IPS DF 19.7 (cell line): ENCODE results near the gene ACACA.
"Not testable (repeated sequence)": the region's sequence is repeated elsewhere in the genome, so short reads cannot be mapped to it uniquely, and the experiment has no call there.

Experiments used
- DNase-seq: peaks from one replicate; pipeline ENCODE4 v3.0.0-alpha.2; 2013; ENCODE audit warnings: low read depth, low spot score

The ACACA gene

DNA sequence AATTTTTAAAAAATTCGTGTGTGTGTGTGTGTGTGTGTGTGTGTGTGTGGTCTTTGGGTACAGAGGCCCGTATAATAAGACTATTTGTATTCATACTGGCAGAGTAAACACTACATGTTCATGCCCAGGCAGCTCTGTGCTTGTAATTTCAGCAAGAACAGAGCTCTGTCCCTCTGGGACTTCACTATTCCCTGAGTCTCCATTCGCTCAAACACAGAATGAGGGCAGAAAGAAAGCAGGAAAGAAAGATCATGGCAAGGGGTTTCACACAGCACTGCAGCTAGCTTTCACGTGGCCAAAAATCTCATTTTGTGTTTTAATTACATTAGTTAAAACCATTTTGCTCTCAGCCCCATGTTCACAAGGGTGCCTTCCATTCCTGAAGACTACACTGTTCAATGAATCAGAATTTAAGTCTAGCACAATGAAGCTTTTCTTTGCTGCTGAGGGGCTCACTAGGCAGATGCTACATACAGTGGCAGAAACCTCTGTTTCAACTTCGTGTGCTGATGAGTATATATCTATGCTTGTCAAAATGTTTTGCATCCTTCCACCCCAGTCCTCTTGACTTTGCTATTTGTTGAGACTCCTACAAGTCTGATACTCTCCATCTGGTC, 229.3 kb downstream of the ACACA start:
- no peak for DNase-seq

DNA sequence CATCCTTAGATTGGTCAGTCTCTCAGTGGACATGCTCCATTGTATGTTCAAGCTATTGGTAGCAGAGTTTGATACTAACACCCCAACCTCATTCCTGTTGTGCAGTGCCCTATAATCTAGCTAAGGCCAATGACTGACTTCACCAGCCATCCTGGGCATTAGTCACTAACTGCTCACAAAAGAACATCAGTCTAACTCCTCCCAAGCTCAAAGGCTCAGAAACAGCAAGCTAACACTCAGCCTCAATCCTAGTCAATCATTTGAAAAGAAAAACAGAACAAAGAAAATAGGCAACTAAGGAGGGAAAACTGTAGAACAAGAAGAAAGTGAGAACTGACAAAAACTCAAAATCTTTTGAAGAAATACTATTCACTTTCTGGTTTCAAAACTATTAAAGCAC, 229.9 kb downstream of the ACACA start:
- DNase-seq = no peak

DNA sequence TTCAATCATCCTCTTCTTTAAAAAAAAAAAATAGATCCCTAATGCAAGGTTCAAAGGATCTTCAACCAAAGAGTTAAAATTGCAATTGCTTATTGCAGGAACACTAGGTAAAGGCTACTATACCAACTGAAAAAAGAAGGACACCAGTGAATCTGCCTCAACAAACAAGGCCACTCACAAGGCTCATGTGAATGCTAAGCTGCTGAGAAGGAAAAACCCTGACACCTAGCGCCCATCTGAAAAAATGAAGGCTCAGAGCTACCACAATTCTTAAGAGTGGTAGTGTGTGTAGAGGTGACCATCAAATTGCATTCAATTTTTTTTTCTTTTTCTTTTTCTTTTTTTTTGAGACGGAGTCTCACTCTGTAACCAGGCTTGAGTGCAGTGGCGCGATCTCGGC, 232.4 kb downstream of the ACACA start:
- DNase-seq = peak; percentile 47

DNA sequence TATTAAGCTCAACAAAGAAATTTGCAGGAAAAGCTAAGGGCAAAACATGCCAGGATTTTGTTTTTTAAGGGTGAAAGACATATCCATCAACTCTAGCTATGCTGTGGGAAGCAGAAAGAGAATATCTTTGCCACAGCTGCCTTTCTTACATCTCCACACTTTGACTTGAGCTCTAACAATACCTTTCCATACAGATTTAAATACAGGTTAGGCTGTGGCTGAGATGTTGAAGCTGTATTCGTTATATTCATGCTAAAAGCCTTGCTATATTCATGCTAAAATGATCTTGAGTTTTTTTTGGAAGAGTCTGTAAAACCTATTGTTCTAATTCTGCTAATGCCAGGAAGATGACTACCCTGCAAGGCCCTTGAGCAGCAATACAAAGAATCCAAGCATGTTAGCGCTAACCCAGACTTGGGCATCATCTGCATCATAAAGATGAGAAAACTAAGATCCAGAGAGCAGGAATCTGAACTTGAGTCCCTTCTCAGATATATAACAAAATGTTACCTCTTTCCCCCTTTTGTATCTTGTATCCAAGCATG, 235.7 kb downstream of the ACACA start:
- DNase-seq = peak; percentile 12

DNA sequence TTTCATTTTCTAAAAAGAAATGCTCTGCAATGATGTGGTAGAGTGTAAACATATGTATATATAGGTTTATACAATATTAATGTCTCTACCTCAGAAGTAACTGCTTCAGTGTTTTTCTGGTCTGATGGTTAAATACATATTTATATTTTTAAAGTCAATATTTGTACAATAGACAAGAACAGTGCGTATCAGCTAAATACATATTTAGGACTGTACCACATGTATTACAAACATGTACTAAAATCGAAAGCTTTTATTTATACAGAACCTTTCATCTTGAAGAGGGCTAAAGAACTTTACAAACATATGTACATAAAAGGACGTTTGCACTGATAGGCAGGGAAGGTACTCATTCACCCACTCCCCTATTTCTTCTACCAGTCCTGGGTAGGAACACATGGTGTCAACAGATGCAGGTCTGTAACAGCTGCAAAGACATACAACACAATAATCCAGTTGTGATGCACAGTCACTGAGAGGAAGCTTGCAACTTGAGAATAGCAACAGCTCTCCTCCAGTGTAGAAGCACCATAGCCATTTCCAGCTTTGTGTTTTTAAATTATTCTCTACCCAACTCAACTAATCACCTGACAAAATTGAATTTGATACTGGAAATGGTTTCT, 237.8 kb downstream of the ACACA start:
- DNase-seq = no peak

DNA sequence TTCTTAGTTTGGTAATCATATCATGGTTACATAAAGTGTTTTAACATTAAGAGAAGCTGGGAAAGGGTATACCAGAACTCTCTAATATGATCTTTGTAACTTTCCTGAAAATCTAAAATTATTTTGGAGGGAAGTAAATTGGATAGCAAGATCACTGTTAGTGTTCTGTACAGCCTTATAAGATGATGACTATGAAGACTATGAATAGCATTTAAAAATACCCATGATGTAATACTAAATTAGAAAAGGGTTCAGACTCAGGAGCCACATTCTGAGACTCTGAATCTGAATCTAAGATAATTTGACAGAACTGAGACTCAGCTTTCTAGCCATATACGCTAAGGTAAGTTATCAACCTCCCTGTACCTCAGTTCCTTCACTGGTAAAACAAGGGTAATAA, 238.9 kb downstream of the ACACA start:
- no peak for DNase-seq

DNA sequence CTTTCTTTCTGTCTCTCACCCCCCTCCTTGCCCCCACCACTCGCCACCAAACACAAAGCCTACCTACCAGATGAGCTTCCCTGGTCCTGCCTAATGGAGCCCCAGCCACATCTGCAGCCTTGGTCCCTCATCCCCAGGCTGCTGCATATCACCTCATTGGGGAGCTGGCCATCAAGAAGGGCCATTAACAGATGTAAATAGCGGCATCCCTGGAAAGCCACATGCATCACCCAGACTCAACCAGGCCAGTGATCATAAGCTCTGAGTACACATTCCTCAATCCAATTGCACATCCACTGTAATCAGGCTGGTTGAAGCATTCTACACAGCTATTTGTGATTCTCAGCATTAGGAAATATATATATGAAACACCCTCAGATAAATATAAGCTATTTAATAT, 242.6 kb downstream of the ACACA start:
- no peak for DNase-seq

DNA sequence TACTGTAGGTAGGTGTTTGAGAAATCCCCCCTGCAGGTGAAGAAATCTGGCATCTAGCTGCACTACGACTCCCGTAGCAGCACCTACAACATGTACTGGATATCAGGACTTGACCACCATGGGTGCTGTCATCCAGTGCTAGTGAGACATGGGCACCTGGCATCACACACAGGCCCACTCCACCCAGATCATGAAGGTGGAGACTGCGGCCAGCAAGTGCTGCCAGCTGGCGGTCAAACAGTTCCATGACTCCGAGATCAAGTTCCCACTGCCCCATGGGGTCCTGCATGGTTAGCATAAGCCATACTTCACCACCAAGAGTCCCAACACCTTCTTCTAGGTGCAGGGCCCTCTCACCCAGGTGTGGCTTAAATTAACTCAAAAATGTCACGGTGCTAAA, 243.8 kb downstream of the ACACA start:
- DNase-seq = no peak

DNA sequence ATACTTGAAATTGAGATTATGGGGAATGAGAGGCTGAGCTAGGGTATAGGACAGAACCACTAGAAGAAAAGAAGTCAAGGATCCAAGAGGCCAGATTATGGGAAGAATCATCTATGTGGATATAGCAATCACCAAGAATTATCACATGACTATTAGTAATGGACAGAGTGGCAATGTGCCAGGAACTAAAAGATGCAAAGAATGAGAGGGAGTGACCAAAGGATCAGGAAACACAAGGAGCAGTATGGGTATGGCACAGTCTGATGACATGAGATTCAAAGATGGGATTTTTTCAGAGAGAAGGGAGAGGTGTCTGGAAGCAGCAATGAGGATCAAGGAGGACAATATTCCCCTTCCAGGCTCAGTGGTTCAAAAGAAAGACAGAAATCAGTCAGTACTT, 245.7 kb downstream of the ACACA start:
- DNase-seq = no peak

DNA sequence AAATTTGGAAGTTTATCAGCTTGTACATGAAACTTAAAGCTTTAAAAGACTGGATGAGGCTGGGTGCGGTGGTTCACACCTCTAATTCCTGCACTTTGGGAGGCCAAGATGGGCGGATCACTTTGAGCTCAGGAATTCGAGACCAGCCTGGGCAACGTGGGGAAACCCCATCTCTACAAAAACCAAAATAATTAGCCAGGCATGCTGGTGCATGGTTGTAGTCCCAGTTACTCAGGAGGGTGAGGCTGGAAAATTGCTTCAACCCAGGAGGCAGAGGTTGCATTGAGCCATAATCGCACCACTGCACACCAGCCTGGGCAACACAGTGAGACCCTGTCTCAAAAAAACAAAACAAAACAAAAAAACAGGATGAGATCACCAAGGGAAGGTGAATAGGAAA, 248.3 kb downstream of the ACACA start:
- no peak for DNase-seq

DNA sequence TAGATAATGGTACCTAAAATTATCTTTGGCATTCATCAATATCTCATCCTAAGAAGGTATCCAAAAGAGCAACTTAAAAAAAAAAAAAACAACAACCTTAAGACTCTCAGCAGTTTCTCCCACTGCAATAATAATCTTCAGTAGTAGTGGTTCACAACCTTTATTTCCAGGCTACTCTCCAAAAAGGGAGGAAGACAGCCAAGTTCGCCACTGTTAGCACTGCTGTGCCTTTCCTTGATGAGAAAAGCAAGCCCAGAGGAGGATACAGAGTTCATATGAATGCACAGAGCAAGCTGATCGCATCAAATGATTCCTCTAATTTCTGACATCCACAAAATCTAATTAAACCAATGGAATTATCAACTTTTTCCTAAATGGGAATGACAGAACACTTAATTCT, 258.5 kb downstream of the ACACA start:
- DNase-seq = no peak

DNA sequence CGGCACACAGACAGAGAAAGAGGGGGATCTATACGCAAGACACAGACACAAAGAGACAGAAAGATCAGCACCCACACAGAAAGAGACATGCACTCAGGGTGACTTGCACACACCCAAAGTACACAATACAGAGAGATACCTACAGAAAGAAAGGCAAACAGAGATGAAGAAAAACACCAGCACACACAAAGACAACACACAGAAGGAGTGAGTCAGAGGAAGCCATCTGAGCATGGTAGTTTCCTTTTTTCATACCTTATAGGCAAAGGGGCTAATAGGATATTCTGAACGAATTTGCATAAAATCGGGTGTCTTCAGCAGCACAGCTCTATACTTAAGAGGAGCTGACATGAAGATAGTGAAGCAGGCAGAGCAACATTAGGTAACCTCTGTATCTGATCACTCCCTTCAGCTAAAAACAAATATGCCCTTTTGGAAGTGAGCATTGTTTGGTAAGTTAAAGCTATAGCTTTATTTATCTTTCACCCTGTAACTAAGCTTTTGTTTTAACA, 259.3 kb downstream of the ACACA start:
- DNase-seq = no peak

DNA sequence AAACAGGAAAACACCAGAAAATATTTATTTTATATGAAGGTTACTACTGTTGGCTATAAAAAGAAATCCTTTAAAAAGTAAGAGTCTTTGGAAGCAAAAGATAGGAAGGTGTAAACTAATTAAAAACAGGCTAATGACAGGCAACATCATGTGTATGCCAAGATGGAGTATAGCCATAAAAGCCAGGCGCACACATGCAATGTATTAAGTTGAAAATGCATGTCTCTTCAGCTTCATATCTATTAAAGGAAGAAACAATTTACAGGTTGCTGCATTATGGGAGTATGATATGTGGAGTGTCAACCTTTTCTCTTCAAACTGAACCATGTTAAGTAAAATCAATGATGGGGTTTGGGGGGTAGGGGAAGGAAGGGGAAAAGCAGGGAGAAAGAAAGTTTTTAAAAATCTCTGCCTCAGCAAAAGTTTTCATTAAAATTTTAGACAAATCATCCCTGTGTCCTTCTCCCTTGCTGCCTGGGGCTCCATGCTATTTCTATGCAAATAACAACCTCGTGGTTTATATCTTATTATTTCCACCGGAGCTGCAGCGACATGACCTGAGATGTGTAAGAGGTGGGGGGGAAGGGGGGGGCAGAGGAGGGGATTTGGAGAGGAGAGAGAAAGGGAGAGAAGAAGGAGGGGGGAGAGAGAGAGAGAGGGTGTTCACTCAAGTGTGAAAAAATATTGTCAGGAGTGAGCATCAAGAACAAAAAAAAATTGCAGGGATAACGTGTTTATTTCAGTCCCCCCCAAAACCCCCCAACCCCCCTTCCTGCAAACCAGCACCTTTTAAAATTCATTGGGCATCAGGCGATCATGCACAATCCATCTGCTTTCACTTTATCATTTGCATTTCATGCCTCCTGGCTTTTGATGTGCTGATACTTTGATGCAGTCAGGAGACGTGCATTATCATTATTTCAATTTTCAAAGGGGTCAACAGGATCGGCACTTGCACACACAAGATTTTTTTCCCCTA, 260.3 kb downstream of the ACACA start:
- no peak for DNase-seq

DNA sequence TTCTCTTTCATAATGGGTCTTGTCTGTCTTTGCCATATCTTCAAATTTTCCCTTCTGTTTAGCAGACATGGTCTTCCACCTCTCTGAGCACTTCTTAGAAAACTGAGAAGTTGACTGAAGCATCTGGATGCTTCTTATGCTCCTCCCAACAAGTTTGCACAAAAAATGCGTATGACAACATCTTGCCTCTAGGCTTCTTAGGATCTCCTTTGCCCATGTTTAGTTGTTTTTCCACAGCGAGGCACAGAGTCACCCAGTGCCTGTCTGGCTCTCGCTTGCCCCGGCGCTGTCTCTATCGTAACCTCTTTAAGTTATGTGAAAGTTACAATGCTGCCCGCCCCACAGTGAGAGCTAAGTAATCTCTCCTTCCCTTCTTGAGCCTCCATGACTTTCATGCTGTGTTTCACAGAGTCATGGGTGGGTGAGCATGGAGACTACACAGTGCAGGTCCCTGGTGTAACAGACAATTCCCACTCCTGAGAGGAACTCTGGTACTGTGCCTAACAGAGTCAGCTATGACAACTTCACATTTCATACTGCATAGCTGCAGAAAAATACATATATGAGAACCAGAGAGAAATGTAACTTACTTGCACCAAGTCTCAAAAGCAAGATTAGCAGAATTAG, 262.4 kb downstream of the ACACA start:
- no peak for DNase-seq

DNA sequence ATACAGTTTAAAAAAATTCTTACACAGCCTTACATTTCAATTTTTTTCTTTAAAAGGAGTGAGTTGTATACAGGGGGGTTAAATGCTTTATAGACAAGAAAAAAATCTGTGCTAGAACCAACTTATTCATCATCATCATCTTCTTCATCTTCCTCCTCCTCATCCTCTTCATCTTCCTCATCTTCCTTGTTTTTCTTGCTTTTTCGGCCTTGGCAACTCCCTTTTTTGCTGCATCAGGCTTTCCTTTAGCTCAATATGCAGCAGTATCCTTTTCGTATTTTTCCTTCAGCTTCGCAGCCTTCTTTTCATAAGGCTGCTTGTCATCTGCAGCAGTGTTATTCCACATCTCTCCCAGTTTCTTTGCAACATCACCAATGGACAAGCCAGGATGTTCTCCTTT, 263.1 kb downstream of the ACACA start:
- DNase-seq = not testable (repeated sequence)

DNA sequence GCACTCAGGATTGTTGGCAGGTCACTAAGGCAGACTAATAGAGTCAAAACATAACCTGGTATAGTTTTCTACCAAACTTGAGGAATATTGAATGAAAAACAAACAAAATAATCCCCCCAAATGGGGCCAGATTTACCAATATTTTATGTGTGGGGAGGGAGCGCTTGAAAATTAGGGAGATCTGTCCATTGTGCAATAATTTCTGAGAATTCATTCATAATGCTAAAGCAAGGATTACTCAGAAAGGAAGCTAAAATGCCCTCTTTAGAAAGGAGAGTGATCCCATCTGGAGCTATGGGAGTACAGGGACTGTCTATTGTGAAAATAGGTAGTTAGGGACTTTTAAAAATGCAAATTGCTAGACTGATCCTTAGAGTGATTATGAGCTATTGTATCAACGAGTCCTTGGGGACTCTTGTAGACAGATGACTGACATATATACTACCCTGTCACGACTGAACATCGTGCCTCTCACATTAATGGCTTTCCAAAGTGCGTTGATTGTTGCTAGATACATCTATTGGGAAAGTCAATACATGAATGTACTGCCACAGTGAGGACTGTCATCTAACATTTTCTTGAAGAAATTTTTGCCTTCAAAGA, 264.2 kb downstream of the ACACA start:
- no peak for DNase-seq

DNA sequence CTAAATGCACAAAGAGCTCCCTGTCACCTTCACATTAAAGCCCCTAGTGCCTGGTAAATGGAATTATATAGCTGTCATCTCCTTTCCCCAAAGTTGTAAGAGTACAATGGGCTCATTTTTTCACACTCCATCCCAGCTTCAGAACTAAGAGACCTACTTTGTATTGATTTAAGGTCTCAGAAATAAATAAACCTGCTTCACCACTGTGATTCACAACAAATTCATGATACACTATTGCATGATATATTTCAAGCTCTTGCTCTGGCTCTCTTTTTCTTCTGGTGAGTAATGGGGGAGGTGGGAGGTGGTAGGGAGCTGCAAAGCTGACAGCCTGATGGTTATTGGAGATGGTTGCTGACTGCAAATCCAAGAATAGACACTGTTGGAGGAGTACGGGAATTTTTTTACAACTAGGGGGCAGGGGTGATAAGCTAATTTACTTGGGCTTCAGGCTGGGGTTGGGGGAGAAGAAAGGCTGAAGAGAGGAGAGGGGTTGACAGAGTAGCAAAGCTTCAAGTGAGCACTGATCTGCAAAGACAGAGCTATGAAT, 268.0 kb downstream of the ACACA start:
- DNase-seq = no peak

DNA sequence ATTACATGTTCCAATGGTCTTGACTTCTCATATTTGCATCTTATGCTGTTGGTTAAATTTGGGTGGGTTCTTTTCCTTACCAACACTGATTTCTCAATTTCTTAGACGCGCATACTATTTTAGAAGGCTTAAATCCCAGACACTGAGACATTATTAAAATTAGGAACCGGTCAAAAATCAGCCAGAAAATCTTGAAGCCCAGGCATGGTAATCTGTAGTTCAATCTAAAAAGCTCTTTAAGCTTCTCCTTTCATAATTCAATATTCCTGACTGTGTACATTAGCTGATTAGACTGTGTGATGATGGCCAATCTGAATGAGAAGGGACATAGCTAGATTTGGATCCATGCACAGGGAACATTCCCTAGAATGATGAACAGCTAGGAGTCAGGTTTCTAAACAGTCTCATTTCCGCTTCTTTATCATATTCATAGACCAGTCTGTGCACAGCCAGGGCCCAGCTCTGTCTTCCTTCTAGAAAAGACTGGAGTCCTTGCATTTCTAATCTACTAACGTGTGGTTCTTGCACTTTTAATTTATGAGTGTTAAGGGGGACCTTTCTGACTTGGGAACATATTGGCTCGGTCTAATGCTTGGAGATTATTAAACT, 268.6 kb downstream of the ACACA start:
- DNase-seq = no peak

DNA sequence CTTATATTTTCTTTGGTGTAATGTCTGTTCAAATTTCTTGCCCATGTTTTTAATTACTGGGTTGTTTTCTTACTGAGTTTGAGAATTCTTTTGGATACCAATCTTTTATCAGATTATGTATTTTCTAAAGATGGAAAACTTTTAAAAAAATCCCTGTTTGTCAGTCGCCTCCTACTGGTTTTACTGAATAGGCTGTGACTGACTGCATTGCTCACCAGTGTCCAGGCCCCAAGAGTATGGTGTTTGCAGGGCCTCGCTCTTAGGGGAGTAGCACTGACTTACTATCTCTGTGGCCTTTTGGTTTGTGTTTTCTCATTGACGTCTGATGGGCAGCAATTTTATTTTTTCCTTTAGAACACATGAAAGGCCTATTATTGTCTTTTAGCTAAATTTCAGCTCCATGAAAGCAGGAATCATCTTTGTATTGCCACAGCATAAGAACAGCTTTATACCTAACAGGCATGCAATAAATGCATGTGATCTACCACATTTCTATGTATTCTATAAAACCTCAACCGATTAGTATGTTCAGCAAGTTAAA, 269.5 kb downstream of the ACACA start:
- DNase-seq = no peak

DNA sequence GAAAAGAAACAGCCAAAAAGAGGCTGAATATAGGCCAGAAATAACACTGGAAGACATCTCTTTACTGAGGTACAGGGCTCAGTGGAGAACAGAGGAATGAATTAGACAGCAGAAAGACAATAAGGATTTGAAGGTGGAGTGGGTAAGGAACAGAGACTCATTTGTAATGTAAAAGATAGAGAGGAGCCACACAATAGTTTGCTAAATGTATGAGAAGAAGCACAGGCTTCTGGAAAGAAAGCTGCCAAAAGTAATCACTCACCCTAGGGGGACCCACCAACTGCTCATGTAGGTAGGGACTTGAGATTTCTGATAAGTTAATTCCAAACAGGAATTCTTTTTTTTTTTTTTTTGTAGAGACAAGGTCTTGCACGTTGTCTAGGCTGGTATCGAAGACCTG, 271.1 kb downstream of the ACACA start:
- no peak for DNase-seq
